ENCODE measurements around the gene SPART.

DNA sequence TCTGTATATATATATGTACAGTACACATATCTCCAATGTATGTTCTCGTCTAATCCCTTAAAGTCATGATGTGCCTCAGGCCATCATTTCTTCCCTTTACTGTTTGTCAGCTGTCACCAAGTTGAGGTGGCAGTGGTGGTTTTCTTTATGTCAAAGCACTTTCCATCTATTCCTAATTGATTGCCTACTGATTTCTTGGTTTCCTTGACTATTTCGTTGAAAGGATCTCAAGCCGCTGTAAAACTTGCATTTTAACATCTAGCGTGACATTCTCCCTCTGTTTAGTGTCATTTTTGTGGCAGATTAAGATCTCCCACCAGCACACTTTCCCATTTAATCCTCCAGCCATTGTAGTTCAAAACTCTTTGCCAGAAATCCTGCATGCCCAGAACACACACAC, 25.0 kb upstream of the SPART start:
- TF ChIP-seq, protein P1, sequence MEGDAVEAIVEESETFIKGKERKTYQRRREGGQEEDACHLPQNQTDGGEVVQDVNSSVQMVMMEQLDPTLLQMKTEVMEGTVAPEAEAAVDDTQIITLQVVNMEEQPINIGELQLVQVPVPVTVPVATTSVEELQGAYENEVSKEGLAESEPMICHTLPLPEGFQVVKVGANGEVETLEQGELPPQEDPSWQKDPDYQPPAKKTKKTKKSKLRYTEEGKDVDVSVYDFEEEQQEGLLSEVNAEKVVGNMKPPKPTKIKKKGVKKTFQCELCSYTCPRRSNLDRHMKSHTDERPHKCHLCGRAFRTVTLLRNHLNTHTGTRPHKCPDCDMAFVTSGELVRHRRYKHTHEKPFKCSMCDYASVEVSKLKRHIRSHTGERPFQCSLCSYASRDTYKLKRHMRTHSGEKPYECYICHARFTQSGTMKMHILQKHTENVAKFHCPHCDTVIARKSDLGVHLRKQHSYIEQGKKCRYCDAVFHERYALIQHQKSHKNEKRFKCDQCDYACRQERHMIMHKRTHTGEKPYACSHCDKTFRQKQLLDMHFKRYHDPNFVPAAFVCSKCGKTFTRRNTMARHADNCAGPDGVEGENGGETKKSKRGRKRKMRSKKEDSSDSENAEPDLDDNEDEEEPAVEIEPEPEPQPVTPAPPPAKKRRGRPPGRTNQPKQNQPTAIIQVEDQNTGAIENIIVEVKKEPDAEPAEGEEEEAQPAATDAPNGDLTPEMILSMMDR (IDR thresholded peaks at IDR 0.05) = no peak
- TF ChIP-seq POLR2A (IDR thresholded peaks at IDR 0.05) = no peak
